ENCODE measurements around the gene ARRDC2. TPM values are rescaled to one million over a fixed set of nuclear protein-coding genes. Genes with fewer than 3 reads are reported as not detected.

The ARRDC2 gene
- total RNA-seq, 1 experiment from 2014 or later: 9.2 TPM

DNA sequence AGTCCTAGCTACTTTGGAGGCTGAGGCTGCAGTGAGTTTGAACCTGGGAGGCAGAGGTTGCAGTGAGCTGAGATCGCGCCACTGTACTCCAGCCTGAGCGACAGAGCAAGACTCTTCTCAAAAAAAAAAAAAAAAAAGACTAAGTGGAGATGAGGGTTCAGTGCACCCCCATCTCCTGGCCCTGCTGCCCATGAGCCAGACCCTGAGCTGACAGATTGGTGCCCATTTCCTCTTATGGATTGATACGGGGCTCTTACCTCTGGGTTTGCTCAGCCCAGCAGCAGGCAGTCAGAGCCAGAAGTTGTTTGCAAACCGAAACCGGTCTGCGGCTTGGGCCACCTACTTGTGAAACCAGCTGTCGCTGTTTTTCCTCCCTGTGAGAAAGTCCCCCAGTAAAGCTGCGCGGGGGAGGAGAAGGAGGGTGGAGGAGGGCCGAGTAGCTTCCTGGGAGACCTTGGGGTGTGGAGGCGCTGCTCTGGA, 36.9 kb downstream of the ARRDC2 start:
- Mint-ChIP-seq H3K36me3 (no peaks in the 10 kb centered on the region), H3K27me3 (ENCODE audit: low read depth) (no peaks in the 10 kb centered on the region; the same call in none of the 2 replicates), H3K4me3 (no peak overlapping the region), H3K9me3 (no peaks in the 10 kb centered on the region), H3K4me1 (peaks cover 9% of the 10 kb centered on the region), H3K27ac (peak overlapping the region; percentile 70)
- TF ChIP-seq, protein P1, sequence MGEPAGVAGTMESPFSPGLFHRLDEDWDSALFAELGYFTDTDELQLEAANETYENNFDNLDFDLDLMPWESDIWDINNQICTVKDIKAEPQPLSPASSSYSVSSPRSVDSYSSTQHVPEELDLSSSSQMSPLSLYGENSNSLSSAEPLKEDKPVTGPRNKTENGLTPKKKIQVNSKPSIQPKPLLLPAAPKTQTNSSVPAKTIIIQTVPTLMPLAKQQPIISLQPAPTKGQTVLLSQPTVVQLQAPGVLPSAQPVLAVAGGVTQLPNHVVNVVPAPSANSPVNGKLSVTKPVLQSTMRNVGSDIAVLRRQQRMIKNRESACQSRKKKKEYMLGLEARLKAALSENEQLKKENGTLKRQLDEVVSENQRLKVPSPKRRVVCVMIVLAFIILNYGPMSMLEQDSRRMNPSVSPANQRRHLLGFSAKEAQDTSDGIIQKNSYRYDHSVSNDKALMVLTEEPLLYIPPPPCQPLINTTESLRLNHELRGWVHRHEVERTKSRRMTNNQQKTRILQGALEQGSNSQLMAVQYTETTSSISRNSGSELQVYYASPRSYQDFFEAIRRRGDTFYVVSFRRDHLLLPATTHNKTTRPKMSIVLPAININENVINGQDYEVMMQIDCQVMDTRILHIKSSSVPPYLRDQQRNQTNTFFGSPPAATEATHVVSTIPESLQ (CRISPR knock-in tag; IDR thresholded peaks at IDR 0.05): no peak
- TF ChIP-seq EMX1 (CRISPR knock-in tag; IDR thresholded peaks at IDR 0.05) (no peak), SMAD3 (CRISPR knock-in tag; IDR thresholded peaks at IDR 0.05; ENCODE audit: borderline replicate concordance) (no peak), ARID4B (CRISPR knock-in tag; IDR thresholded peaks at IDR 0.05; ENCODE audit: borderline replicate concordance) (no peak), KAT7 (CRISPR knock-in tag; IDR thresholded peaks at IDR 0.05; ENCODE audit: borderline replicate concordance) (no peak)
- DNase-seq (ENCODE audit: low spot score) (peak; percentile 54), ATAC-seq (peak; percentile 72)
- CTCF ChIA-PET: interaction anchor here (0.6 to 1.9 kb wide), 6 partner anchors 10 to 116 kb away, joined by 3 to 9 read pairs (median 4); no protein-coding TSS in a partner anchor
- POLR2A ChIA-PET: interaction anchor here (0.6 kb wide), 1 partner anchor 310 kb away, joined by 4 read pairs; no protein-coding TSS in a partner anchor

- Mint-ChIP-seq H3K4me1 (peaks cover 9% of the 10 kb centered on the region), H3K36me3 (no peaks in the 10 kb centered on the region), H3K9me3 (no peaks in the 10 kb centered on the region), H3K27ac (peak overlapping the region; percentile 70), H3K27me3 (ENCODE audit: low read depth) (no peaks in the 10 kb centered on the region; the same call in 1 of the 2 replicates), H3K4me3 (no peak overlapping the region)
- no peak for DNase-seq (ENCODE audit: low spot score)
- ATAC-seq: no peak
- POLR2A ChIA-PET: no interaction called here
- TF ChIP-seq SOX15 (CRISPR knock-in tag; IDR thresholded peaks at IDR 0.05): no peak
- TF ChIP-seq ATF1 (CRISPR knock-in tag; IDR thresholded peaks at IDR 0.05): no peak
- no peak for TF ChIP-seq ZNF671 (CRISPR knock-in tag; IDR thresholded peaks at IDR 0.05)
- no peak for TF ChIP-seq ZNF416 (CRISPR knock-in tag; IDR thresholded peaks at IDR 0.05)
- no peak for TF ChIP-seq ZBTB21 (CRISPR knock-in tag; IDR thresholded peaks at IDR 0.05; ENCODE audit: borderline replicate concordance)
- no peak for TF ChIP-seq RORB (CRISPR knock-in tag; IDR thresholded peaks at IDR 0.05)
- TF ChIP-seq, protein P2, sequence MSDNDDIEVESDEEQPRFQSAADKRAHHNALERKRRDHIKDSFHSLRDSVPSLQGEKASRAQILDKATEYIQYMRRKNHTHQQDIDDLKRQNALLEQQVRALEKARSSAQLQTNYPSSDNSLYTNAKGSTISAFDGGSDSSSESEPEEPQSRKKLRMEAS (CRISPR knock-in tag; IDR thresholded peaks at IDR 0.05): no peak
- TF ChIP-seq, protein P3, sequence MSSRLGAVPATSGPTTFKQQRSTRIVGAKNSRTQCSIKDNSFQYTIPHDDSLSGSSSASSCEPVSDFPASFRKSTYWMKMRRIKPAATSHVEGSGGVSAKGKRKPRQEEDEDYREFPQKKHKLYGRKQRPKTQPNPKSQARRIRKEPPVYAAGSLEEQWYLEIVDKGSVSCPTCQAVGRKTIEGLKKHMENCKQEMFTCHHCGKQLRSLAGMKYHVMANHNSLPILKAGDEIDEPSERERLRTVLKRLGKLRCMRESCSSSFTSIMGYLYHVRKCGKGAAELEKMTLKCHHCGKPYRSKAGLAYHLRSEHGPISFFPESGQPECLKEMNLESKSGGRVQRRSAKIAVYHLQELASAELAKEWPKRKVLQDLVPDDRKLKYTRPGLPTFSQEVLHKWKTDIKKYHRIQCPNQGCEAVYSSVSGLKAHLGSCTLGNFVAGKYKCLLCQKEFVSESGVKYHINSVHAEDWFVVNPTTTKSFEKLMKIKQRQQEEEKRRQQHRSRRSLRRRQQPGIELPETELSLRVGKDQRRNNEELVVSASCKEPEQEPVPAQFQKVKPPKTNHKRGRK (CRISPR knock-in tag; IDR thresholded peaks at IDR 0.05; ENCODE audit: borderline replicate concordance): no peak
- no peak for TF ChIP-seq IRF2 (CRISPR knock-in tag; IDR thresholded peaks at IDR 0.05; ENCODE audit: borderline replicate concordance, low read depth)
- TF ChIP-seq STAT6 (CRISPR knock-in tag; conservative IDR thresholded peaks at IDR 0.05; ENCODE audit: low read depth): no peak
- no peak for TF ChIP-seq ZNF138 (CRISPR knock-in tag; conservative IDR thresholded peaks at IDR 0.05)
- no peak for TF ChIP-seq NR3C1 (CRISPR knock-in tag; conservative IDR thresholded peaks at IDR 0.05; ENCODE audit: low read depth)
- TF ChIP-seq, protein P4, sequence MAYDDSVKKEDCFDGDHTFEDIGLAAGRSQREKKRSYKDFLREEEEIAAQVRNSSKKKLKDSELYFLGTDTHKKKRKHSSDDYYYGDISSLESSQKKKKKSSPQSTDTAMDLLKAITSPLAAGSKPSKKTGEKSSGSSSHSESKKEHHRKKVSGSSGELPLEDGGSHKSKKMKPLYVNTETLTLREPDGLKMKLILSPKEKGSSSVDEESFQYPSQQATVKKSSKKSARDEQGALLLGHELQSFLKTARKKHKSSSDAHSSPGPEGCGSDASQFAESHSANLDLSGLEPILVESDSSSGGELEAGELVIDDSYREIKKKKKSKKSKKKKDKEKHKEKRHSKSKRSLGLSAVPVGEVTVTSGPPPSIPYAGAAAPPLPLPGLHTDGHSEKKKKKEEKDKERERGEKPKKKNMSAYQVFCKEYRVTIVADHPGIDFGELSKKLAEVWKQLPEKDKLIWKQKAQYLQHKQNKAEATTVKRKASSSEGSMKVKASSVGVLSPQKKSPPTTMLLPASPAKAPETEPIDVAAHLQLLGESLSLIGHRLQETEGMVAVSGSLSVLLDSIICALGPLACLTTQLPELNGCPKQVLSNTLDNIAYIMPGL (CRISPR knock-in tag; IDR thresholded peaks at IDR 0.05): no peak
- no peak for TF ChIP-seq E2F5 (CRISPR knock-in tag; IDR thresholded peaks at IDR 0.05)
- CTCF ChIA-PET: interaction anchor here (0.6 to 1.9 kb wide), 8 partner anchors 9 to 136 kb away, joined by 3 to 9 read pairs (median 4); no protein-coding TSS in a partner anchor
These were observed 37.5 kb downstream of the ARRDC2 start for GRCh38 chr19:18045307-18046050.

Data from WTC11 (cell line).